ENCODE measurements around the gene GYS2. TPM values are rescaled to one million over a fixed set of nuclear protein-coding genes. Genes with fewer than 3 reads are reported as not detected.

The GYS2 gene
- total RNA-seq, 4 donors from 2014 or later = not detected

- peaks cover 13 to 39% of the 10 kb centered on the region in 2 donors for H3K4me1 ChIP-seq
- peak overlapping the region in 1 of 3 donors; percentile 78 for H3K27ac ChIP-seq
- TF ChIP-seq POLR2A (IDR thresholded peaks at IDR 0.05) (no peak), CTCF (IDR thresholded peaks at IDR 0.05) (no peak)
- H3K36me3 ChIP-seq = peaks cover 0 to 5% of the 10 kb centered on the region in 2 donors
- 74 to 85% methylated on average over 1 of the region's 1 CpG for WGBS, 2 donors
- no peak for DNase-seq
- H3K9me3 ChIP-seq = no peaks in the 10 kb centered on the region
- intact Hi-C loops (cut with DNase I) = no loop called here
- H3K27me3 ChIP-seq = no peaks in the 10 kb centered on the region
- H3K4me3 ChIP-seq (replicated peaks in 1 of 3) = peak overlapping the region in 1 of 3 donors; percentile 89
These were observed 101.8 kb downstream of the GYS2 start for GRCh38 chr12:21502872-21503271.

GRCh38 chr12:21502164-21502496 lies 102.5 kb downstream of the GYS2 start:
- Histone ChIP-seq H3K4me1 (peaks cover 13 to 39% of the 10 kb centered on the region in 2 donors), H3K27me3 (no peaks in the 10 kb centered on the region), H3K36me3 (peaks cover 0 to 11% of the 10 kb centered on the region in 2 donors), H3K9me3 (no peaks in the 10 kb centered on the region), H3K4me3 (replicated peaks in 1 of 3) (peak overlapping the region; percentile 85 to 97 (median 89)), H3K27ac (peak overlapping the region; percentile 58 to 78 (median 77))
- 0% methylated on average over 10 to 13 of the region's 14 CpGs for WGBS, 2 donors
- intact Hi-C loops (cut with DNase I) = no loop called here
- DNase-seq = peak; percentile 42 to 44
- TF ChIP-seq CTCF (IDR thresholded peaks at IDR 0.05) = no peak
- no peak for TF ChIP-seq POLR2A (IDR thresholded peaks at IDR 0.05)

GRCh38 chr12:21501258-21502163 lies 103.1 kb downstream of the GYS2 start, which contains the start of the genes GOLT1B and RECQL:
TSS of gene GOLT1B (plus strand) at chr12:21501789. CDS start at chr12:21501924, 135 bp downstream.
TSS of gene RECQL (minus strand) at chr12:21501635. CDS start at chr12:21499570, 2,065 bp downstream.
- peaks cover 13 to 39% of the 10 kb centered on the region in 2 donors for H3K4me1 ChIP-seq

GRCh38 chr12:21500786-21501257 lies 103.8 kb downstream of the GYS2 start:
- Histone ChIP-seq H3K27ac (peak overlapping the region in 2 of 3 donors; percentile 46 to 51), H3K9me3 (no peaks in the 10 kb centered on the region), H3K4me1 (peaks cover 13 to 39% of the 10 kb centered on the region in 2 donors), H3K27me3 (no peaks in the 10 kb centered on the region), H3K4me3 (replicated peaks in 1 of 3) (peak overlapping the region; percentile 23 to 89 (median 36)), H3K36me3 (peaks cover 8 to 17% of the 10 kb centered on the region in 2 donors)
- 12 to 14% methylated on average over 8 of the region's 8 CpGs for WGBS, 2 donors
- no peak for TF ChIP-seq POLR2A (IDR thresholded peaks at IDR 0.05)
- no peak for TF ChIP-seq CTCF (IDR thresholded peaks at IDR 0.05)
- intact Hi-C loops (cut with DNase I) = no loop called here
- DNase-seq = no peak

More at GRCh38 chr12:21501258-21502163, 103.1 kb downstream of the GYS2 start, which contains the start of the genes GOLT1B and RECQL:
- H3K9me3 ChIP-seq = no peaks in the 10 kb centered on the region
- H3K36me3 ChIP-seq = peaks cover 4 to 17% of the 10 kb centered on the region in 2 donors
- peak within 1 kb of the TSS; percentile 85 to 97 (median 89) for H3K4me3 ChIP-seq (replicated peaks in 1 of 3)
- intact Hi-C loops (cut with DNase I) = no loop called here
- H3K27ac ChIP-seq = peak within 1 kb of the TSS; percentile 58 to 78 (median 77)
- TF ChIP-seq POLR2A (IDR thresholded peaks at IDR 0.05) (peak in 1 of 2 donors; percentile 75), CTCF (IDR thresholded peaks at IDR 0.05) (no peak)
- peak; percentile 93 to 95 for DNase-seq
- no peaks in the 10 kb centered on the region for H3K27me3 ChIP-seq
- WGBS, 2 donors = 1% methylated on average over 40 to 55 of the region's 61 CpGs

Data from thyroid gland (tissue), 4 donors.